ENCODE measurements around the gene CFAP100. TPM values are rescaled to one million over a fixed set of nuclear protein-coding genes. Genes with fewer than 3 reads are reported as not detected.

The CFAP100 gene
- total RNA-seq, 1 donor from 2014 or later, result 3.7 TPM

- FAIRE-seq (no peak), DNase-seq (ENCODE audit: low spot score in 2 of 2) (peak; percentile 48 to 68)
Measured at GRCh38 chr3:126472277-126473006, 77.7 kb downstream of the CFAP100 start.

- no peak for FAIRE-seq
- DNase-seq (ENCODE audit: low spot score in 2 of 2), result no peak
Measured at GRCh38 chr3:126473292-126474168, 78.8 kb downstream of the CFAP100 start.

- peak in 1 of 2 donors; percentile 36 for DNase-seq (ENCODE audit: low spot score in 2 of 2)
- no peak for FAIRE-seq
Measured at GRCh38 chr3:126474498-126475412, 80.0 kb downstream of the CFAP100 start.

GRCh38 chr3:126475413-126476114 lies 80.9 kb downstream of the CFAP100 start, which contains the start of gene ZXDC:
ZXDC (minus strand) TSS chr3:126475891; CDS start chr3:126475865, 26 bp downstream.
- peak; percentile 100 for DNase-seq (ENCODE audit: low spot score in 2 of 2)
- no peak for FAIRE-seq

GRCh38 chr3:126476166-126477060 lies 81.7 kb downstream of the CFAP100 start:
- peak in 1 of 2 donors; percentile 48 for DNase-seq (ENCODE audit: low spot score in 2 of 2)
- no peak for FAIRE-seq

GRCh38 chr3:126477061-126477380 lies 82.3 kb downstream of the CFAP100 start:
- DNase-seq (ENCODE audit: low spot score in 2 of 2) (no peak), FAIRE-seq (no peak)

- no peak for FAIRE-seq
- DNase-seq (ENCODE audit: low spot score in 2 of 2), result no peak
Measured at GRCh38 chr3:126478581-126479310, 84.0 kb downstream of the CFAP100 start.

GRCh38 chr3:126479642-126480041 lies 84.9 kb downstream of the CFAP100 start:
- DNase-seq (ENCODE audit: low spot score in 2 of 2) (no peak), FAIRE-seq (no peak)

- FAIRE-seq, result no peak
Measured at GRCh38 chr3:126480206-126480605, 85.5 kb downstream of the CFAP100 start.

GRCh38 chr3:126480861-126481260 lies 86.2 kb downstream of the CFAP100 start:
- no peak for FAIRE-seq
- DNase-seq (ENCODE audit: low spot score in 2 of 2), result no peak

More at GRCh38 chr3:126480206-126480605, 85.5 kb downstream of the CFAP100 start:
- no peak for DNase-seq (ENCODE audit: low spot score in 2 of 2)

- DNase-seq (ENCODE audit: low spot score in 2 of 2) (no peak), FAIRE-seq (no peak)
Measured at GRCh38 chr3:126481808-126482502, 87.2 kb downstream of the CFAP100 start.

- no peak for DNase-seq (ENCODE audit: low spot score in 2 of 2)
- FAIRE-seq, result no peak
Measured at GRCh38 chr3:126482503-126483255, 88.0 kb downstream of the CFAP100 start.

GRCh38 chr3:126483321-126483761 lies 88.6 kb downstream of the CFAP100 start:
- FAIRE-seq, result no peak
- DNase-seq (ENCODE audit: low spot score in 2 of 2), result no peak

GRCh38 chr3:126484148-126484547 lies 89.4 kb downstream of the CFAP100 start:
- no peak for DNase-seq (ENCODE audit: low spot score in 2 of 2)
- FAIRE-seq, result no peak

- FAIRE-seq (no peak), DNase-seq (ENCODE audit: low spot score in 2 of 2) (no peak)
Measured at GRCh38 chr3:126484662-126485061, 90.0 kb downstream of the CFAP100 start.

GRCh38 chr3:126485176-126485897 lies 90.6 kb downstream of the CFAP100 start:
- DNase-seq (ENCODE audit: low spot score in 2 of 2) (no peak), FAIRE-seq (no peak)
